Thyroid gland (tissue), 4 donors: ENCODE results near the gene RPTOR. TPM values are rescaled to one million over a fixed set of nuclear protein-coding genes. Genes with fewer than 3 reads are reported as not detected.

Source experiments
- DNase-seq, 2 donors: peaks; one replicate each; pipeline ENCODE4 v3.0.0-alpha.2; 2019
- H3K27ac ChIP-seq, 3 donors: fragments of 200-600 bp; sonication (generic); 1 replicate in 2 of 3; 2 replicates in 1 of 3; pipeline ENCODE4 v1.5.1; 2016 to 2019; ENCODE audit warnings: mild to moderate bottlenecking in 1 of 3, moderate library complexity in 1 of 3
- H3K27me3 ChIP-seq: fragments of 200-600 bp; sonication (generic); one replicate; pipeline ENCODE4 v1.5.1; 2019
- H3K36me3 ChIP-seq, 2 donors: fragments of 200-600 bp; sonication (generic); one replicate each; pipeline ENCODE4 v1.5.1; 2016 to 2019
- H3K4me1 ChIP-seq, 2 donors: fragments of 200-600 bp; sonication (generic); one replicate each; pipeline ENCODE4 v1.5.1; 2017 to 2019
- H3K4me3 ChIP-seq, 3 donors: fragments of 200-600 bp; sonication (generic); replicated peaks in 1 of 3; 1 replicate in 2 of 3; 2 replicates in 1 of 3; pipeline ENCODE4 v1.5.1; 2016; ENCODE audit warnings: mild to moderate bottlenecking in 1 of 3
- H3K9me3 ChIP-seq: fragments of 200-600 bp; sonication (generic); one replicate; pipeline ENCODE4 v1.5.1; 2017
- CTCF ChIP-seq, 6 experiments: fragments of 200-600 bp in 3 of 6; fragments of 450-650 bp in 3 of 6; sonication (generic) in 3 of 6; IDR thresholded peaks; one replicate each; pipeline ENCODE4 v1.5.1; 2016 to 2019; ENCODE audit warnings: antibody characterized with exemption in 6 of 6, mild to moderate bottlenecking in 2 of 6, inconsistent platforms in 1 of 6, moderate library complexity in 1 of 6
- POLR2A ChIP-seq, 2 donors: fragments of 450-650 bp; IDR thresholded peaks; one replicate each; pipeline ENCODE4 v1.6.1; 2017; ENCODE audit warnings: antibody characterized with exemption in 2 of 2, mild to moderate bottlenecking in 2 of 2, moderate library complexity in 1 of 2
- WGBS, 2 donors: methylation state at CpG; one replicate each; pipeline ENCODE4 v1.1.5; 2017; 5-methylcytosine and 5-hydroxymethylcytosine counted together
- intact Hi-C: fragments of 100-400 bp; cut with DNase I; formaldehyde crosslinking; loops from one replicate; pipeline ENCODE4 v1.15.1; 2023
- total RNA-seq, 4 donors: library from RNA; depleted of rRNA; stranded (reverse); fragments of >200 nt; gene quantifications; one replicate each; pipeline ENCODE4 v1.2.3, GENCODE V29; 2016

RPTOR gene
- total RNA-seq, 4 donors from 2014 or later, result 24.2 to 58.1 (median 34.5) TPM

DNA sequence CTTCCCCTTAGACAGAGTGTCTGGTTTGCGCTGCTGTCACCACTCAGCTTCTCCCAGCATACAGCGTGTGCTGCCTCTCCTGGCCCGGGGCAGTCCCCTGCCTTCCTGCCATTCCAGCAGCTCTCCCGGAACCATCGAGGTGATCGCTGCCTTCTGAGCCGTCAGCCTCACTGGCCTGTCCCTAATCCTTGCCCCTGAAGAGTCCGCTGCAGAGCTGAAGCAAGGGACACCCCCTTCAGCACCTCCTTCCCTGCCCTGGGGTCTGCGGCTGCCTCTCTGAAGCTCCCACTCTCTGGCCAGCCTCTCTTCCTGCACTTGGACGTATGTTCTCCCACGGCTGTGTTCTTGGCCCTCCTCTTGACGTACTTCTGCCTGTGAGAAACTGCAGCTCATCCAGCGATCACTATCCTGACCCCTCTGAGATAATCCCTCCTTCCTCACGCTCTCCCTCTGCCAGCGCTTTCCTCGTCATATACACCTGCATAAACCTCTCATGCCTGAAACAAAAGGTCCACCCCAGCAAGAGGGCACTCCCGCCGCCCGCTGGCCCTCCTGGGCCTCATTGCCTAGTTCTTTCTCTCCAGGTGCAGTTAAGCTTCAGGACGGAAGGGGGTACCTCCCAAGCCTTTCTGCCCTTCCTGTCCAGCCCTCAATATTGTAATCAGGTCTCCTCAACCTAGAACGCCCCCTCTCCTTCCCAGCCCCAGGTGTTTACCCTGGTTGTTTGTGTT, 226.4 kb downstream of the RPTOR start:
- no peak for TF ChIP-seq CTCF (IDR thresholded peaks at IDR 0.05)
- TF ChIP-seq POLR2A (IDR thresholded peaks at IDR 0.05), result no peak
- H3K4me3 ChIP-seq, result no peak overlapping the region
- intact Hi-C loops, result no loop called here
- WGBS, 2 donors, result 85 to 90% methylated on average over 19 to 21 of the region's 21 CpGs
- H3K9me3 ChIP-seq, result no peaks in the 10 kb centered on the region
- H3K36me3 ChIP-seq, result no peaks in the 10 kb centered on the region
- no peaks in the 10 kb centered on the region for H3K27me3 ChIP-seq
- DNase-seq, result no peak
- H3K27ac ChIP-seq, result no peak overlapping the region
- no peaks in the 10 kb centered on the region for H3K4me1 ChIP-seq

GRCh38 chr17:80771612-80772005, 227.0 kb downstream of the RPTOR start:
- no peak for DNase-seq
- H3K4me1 ChIP-seq, result no peaks in the 10 kb centered on the region
- 90% methylated on average over 11 of the region's 11 CpGs for WGBS, 2 donors
- H3K27ac ChIP-seq, result no peak overlapping the region
- H3K27me3 ChIP-seq, result no peaks in the 10 kb centered on the region
- no peaks in the 10 kb centered on the region for H3K9me3 ChIP-seq
- TF ChIP-seq CTCF (IDR thresholded peaks at IDR 0.05) (no peak), POLR2A (IDR thresholded peaks at IDR 0.05) (no peak)
- H3K4me3 ChIP-seq, result no peak overlapping the region
- intact Hi-C loops, result no loop called here
- H3K36me3 ChIP-seq, result no peaks in the 10 kb centered on the region

DNA sequence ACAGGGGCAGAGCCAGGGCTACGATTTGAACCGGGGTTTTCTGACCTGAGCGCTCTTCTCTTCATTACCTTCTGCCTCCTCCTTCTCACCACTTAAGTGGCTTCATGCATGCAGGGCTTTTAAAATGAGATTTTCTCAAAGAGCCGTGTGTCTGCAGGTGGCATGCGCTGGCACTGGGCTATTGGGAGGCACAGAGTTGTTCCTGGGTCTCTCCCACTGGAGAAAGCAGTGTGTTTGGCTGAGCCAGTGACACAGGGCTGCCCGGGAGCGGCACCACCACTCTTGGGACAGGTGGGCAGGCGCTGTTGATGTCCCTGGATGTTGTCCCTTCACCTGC, 228.2 kb downstream of the RPTOR start:
- intact Hi-C loops, result no loop called here
- TF ChIP-seq CTCF (IDR thresholded peaks at IDR 0.05), result no peak
- no peak for TF ChIP-seq POLR2A (IDR thresholded peaks at IDR 0.05)

DNA sequence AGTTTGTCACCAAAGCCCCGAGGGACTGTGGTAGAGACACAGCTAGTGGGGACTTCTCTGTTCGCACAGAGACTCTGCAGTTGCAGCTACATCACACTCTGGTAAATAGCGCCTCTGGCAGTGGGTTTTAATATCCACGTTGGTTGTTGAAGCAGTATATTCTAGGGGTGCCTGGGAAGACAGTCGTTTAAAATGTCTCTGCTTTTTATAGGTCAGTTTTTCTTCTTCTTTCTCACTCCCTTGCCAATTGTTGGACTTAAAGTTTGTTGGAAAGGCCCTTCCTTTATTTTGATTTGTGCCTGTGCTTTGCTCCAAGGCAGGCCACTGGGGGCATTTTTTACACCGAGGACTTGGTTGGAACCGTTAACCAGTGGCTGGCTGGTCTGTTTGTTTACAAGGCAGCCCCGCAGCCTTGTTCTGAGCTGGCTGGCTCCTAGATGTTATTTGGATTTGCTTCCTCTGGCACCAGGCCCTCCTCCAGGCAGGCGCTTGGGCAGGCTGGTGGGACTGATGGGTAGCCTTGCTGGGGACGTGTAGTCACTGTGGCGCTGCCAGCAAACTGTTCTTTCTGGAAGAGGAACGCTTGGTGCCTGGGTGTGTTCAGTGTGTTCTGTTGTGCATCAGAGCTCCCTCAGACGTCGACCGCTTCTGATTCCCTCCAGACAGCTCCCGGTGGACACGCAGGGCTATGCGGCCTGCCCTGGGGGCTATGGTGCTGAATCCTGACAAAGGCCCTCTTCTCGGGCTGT, 228.8 kb downstream of the RPTOR start:
- WGBS, 2 donors, result 62 to 74% methylated on average over 18 to 19 of the region's 19 CpGs

More for the DNA sequence above, 228.2 kb downstream of the RPTOR start:
- no peaks in the 10 kb centered on the region for H3K4me1 ChIP-seq
- H3K27me3 ChIP-seq, result no peaks in the 10 kb centered on the region
- 84 to 93% methylated on average over 8 of the region's 8 CpGs for WGBS, 2 donors
- no peak for DNase-seq
- H3K27ac ChIP-seq, result no peak overlapping the region
- H3K36me3 ChIP-seq, result no peaks in the 10 kb centered on the region
- H3K4me3 ChIP-seq, result no peak overlapping the region
- no peaks in the 10 kb centered on the region for H3K9me3 ChIP-seq

More for the DNA sequence above, 228.8 kb downstream of the RPTOR start:
- intact Hi-C loops, result no loop called here
- Histone ChIP-seq H3K36me3 (no peaks in the 10 kb centered on the region), H3K4me3 (no peak overlapping the region), H3K4me1 (no peaks in the 10 kb centered on the region), H3K9me3 (no peaks in the 10 kb centered on the region), H3K27me3 (no peaks in the 10 kb centered on the region), H3K27ac (no peak overlapping the region)
- DNase-seq, result no peak
- TF ChIP-seq CTCF (IDR thresholded peaks at IDR 0.05), result no peak
- TF ChIP-seq POLR2A (IDR thresholded peaks at IDR 0.05), result no peak
